Keratinocyte (primary cell): ENCODE measurements around the gene SLC35B2. TPM values are rescaled to one million over a fixed set of nuclear protein-coding genes. Genes with fewer than 3 reads are reported as not detected.

Experiments used
- DNase-seq: peaks from one replicate; pipeline ENCODE4 v3.0.0-alpha.2; 2011; ENCODE audit warnings: low read depth, missing footprints, low spot score
- FAIRE-seq: peaks from 2 replicates; lab custom pipeline; 2011; peaks lifted over from hg19 to GRCh38; lab: Jason Lieb, UNC
- H2AFZ ChIP-seq: 2 replicates; pipeline ENCODE4 v1.6.0; 2012; ENCODE audit warnings: low read length, control low read depth, inconsistent platforms; ENCODE audit not compliant: control insufficient read depth
- H3K27ac ChIP-seq: 2 replicates; pipeline ENCODE4 v1.5.1; 2011; ENCODE audit warnings: low read length; ENCODE audit not compliant: control insufficient read depth, insufficient read depth
- H3K27me3 ChIP-seq: 3 replicates; pipeline ENCODE4 v1.6.0; 2011; ENCODE audit warnings: low read length; ENCODE audit not compliant: control insufficient read depth, insufficient read depth; ENCODE audit errors: extremely low read depth
- H3K36me3 ChIP-seq, 2 experiments: 2 replicates in 1 of 2; 3 replicates in 1 of 2; pipeline ENCODE4 v1.5.1; 2011; ENCODE audit warnings: low read length in 2 of 2, mild to moderate bottlenecking in 1 of 2; ENCODE audit not compliant: control insufficient read depth in 2 of 2, insufficient read depth in 2 of 2; ENCODE audit errors: extremely low read depth in 1 of 2
- H3K4me1 ChIP-seq: 3 replicates; pipeline ENCODE4 v1.5.1; 2011; ENCODE audit warnings: low read length; ENCODE audit not compliant: control insufficient read depth, insufficient read depth; ENCODE audit errors: extremely low read depth
- H3K4me2 ChIP-seq: 3 replicates; pipeline ENCODE4 v1.6.0; 2011; ENCODE audit warnings: low read depth, low read length; ENCODE audit not compliant: control insufficient read depth, insufficient read depth; ENCODE audit errors: extremely low read depth
- H3K4me3 ChIP-seq, 3 experiments: fragments of 200-600 bp in 1 of 3; sonication (generic) in 1 of 3; 2 replicates in 2 of 3; 3 replicates in 1 of 3; pipeline ENCODE4 v1.5.1; 2011 to 2016; ENCODE audit warnings: low read length in 3 of 3, mild to moderate bottlenecking in 3 of 3, control low read depth in 2 of 3, inconsistent platforms in 1 of 3, low read depth in 1 of 3, mixed read lengths in 1 of 3, mixed run types in 1 of 3, moderate library complexity in 1 of 3; ENCODE audit not compliant: control insufficient read depth in 2 of 3, insufficient read depth in 2 of 3; ENCODE audit errors: extremely low read depth in 1 of 3
- H3K79me2 ChIP-seq: 2 replicates; pipeline ENCODE4 v1.6.0; 2012; ENCODE audit warnings: low read length; ENCODE audit not compliant: control insufficient read depth, insufficient read depth
- H3K9ac ChIP-seq: 3 replicates; pipeline ENCODE4 v1.6.0; 2011; ENCODE audit warnings: low read length; ENCODE audit not compliant: control insufficient read depth, insufficient read depth; ENCODE audit errors: extremely low read depth
- H3K9me1 ChIP-seq: 3 replicates; pipeline ENCODE4 v1.6.0; 2011; ENCODE audit warnings: low read length; ENCODE audit not compliant: control insufficient read depth, insufficient read depth; ENCODE audit errors: extremely low read depth
- H3K9me3 ChIP-seq: 2 replicates; pipeline ENCODE4 v1.5.1; 2012; ENCODE audit warnings: low read depth, low read length; ENCODE audit not compliant: control insufficient read depth
- H4K20me1 ChIP-seq: 3 replicates; pipeline ENCODE4 v1.6.0; 2011; ENCODE audit warnings: low read length; ENCODE audit not compliant: control insufficient read depth, insufficient read depth; ENCODE audit errors: extremely low read depth
- EZH2 ChIP-seq: IDR thresholded peaks from one replicate; pipeline ENCODE4 v1.6.1; 2012; ENCODE audit warnings: inconsistent platforms, mild to moderate bottlenecking, low read length, moderate library complexity
- dilution Hi-C: fragments of 300-500 bp; cut with MboI; formaldehyde crosslinking; loops from one replicate; pipeline ENCODE4 v1.7.0; 2020; ENCODE audit warnings: low sequenced_read_pairs; ENCODE audit not compliant: extremely low pct_ligation_motif_present
- polyA plus RNA-seq, 5 experiments: library from polyadenylated mRNA; depleted of rRNA in 3 of 5; stranded (reverse) in 3 of 5; stranded (forward) in 1 of 5; unstranded in 1 of 5; fragments of >200 nt; gene quantifications; 1 replicate in 1 of 5; 2 replicates in 3 of 5; 3 replicates in 1 of 5; pipeline versions ENCODE4 v1.2.1 to v1.2.3, GENCODE V29; 2011 to 2012; ENCODE audit warnings: missing spikeins in 2 of 5, low read depth in 1 of 5, low replicate concordance in 1 of 5
- TF ChIP-seq, protein P1 (sequence below), 3 experiments: IDR thresholded peaks in 1 of 3; conservative IDR thresholded peaks in 1 of 3; optimal IDR thresholded peaks in 1 of 3; 2 replicates in 2 of 3; 3 replicates in 1 of 3; pipeline versions ENCODE3 to v1.5.1; 2011; ENCODE audit warnings: low read length in 3 of 3, mild to moderate bottlenecking in 3 of 3, moderate library complexity in 2 of 3, control low read depth in 1 of 3, inconsistent platforms in 1 of 3; ENCODE audit not compliant: insufficient read depth in 2 of 3; ENCODE audit errors: extremely low read depth in 1 of 3

The SLC35B2 gene
- polyA plus RNA-seq, 1 donor (not counting 4 experiments of a cell fraction or from before 2014, with no cell fraction given) = 69.9 TPM

DNA sequence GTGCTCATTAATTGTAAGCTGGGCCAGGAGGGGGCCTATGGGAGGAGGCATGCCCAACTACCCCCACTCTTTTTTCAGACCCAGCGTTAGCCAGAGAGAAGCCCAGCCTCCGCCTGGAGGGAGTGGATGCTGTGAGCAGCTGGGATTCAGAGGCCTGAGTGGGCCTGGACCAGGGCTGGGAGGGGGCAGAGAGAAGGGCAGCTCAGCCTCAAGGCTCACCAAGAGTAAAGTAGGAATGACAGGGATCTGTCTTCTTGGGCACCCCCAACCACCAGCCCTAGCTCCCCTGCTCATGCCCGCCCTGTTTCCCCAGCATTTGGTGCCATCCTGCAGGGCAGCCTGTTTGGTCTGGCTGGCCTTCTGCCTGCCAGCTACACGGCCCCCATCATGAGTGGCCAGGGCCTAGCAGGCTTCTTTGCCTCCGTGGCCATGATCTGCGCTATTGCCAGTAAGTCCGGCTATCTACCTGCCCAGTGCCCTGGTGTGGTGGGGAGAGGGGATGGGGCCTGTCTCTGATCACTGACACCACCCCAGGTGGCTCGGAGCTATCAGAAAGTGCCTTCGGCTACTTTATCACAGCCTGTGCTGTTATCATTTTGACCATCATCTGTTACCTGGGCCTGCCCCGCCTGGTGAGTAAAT lies 27.2 kb downstream of the SLC35B2 start:
- Histone ChIP-seq H3K27me3 (no peaks in the 10 kb centered on the region), H3K36me3 (peaks cover 14 to 29% of the 10 kb centered on the region in 2 experiments), H3K4me3 (no peak overlapping the region), H3K27ac (no peak overlapping the region), H3K79me2 (peaks cover 9% of the 10 kb centered on the region), H3K9me1 (no peaks in the 10 kb centered on the region), H4K20me1 (no peaks in the 10 kb centered on the region), H2AFZ (no peak overlapping the region), H3K4me2 (no peak overlapping the region), H3K9ac (no peak overlapping the region), H3K4me1 (peaks cover 35% of the 10 kb centered on the region), H3K9me3 (no peaks in the 10 kb centered on the region)
- no peak for FAIRE-seq
- TF ChIP-seq, protein P1, sequence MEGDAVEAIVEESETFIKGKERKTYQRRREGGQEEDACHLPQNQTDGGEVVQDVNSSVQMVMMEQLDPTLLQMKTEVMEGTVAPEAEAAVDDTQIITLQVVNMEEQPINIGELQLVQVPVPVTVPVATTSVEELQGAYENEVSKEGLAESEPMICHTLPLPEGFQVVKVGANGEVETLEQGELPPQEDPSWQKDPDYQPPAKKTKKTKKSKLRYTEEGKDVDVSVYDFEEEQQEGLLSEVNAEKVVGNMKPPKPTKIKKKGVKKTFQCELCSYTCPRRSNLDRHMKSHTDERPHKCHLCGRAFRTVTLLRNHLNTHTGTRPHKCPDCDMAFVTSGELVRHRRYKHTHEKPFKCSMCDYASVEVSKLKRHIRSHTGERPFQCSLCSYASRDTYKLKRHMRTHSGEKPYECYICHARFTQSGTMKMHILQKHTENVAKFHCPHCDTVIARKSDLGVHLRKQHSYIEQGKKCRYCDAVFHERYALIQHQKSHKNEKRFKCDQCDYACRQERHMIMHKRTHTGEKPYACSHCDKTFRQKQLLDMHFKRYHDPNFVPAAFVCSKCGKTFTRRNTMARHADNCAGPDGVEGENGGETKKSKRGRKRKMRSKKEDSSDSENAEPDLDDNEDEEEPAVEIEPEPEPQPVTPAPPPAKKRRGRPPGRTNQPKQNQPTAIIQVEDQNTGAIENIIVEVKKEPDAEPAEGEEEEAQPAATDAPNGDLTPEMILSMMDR (optimal IDR thresholded peaks at IDR 0.05 in 1 of 3, IDR thresholded peaks at IDR 0.05 in 1 of 3, conservative IDR thresholded peaks at IDR 0.05 in 1 of 3; ENCODE audit: extremely low read depth in 1 of 3, insufficient read depth in 2 of 3, low read length in 3 of 3) = no peak
- no peak for TF ChIP-seq EZH2
- dilution Hi-C loops = no loop called here
- no peak for DNase-seq

DNA sequence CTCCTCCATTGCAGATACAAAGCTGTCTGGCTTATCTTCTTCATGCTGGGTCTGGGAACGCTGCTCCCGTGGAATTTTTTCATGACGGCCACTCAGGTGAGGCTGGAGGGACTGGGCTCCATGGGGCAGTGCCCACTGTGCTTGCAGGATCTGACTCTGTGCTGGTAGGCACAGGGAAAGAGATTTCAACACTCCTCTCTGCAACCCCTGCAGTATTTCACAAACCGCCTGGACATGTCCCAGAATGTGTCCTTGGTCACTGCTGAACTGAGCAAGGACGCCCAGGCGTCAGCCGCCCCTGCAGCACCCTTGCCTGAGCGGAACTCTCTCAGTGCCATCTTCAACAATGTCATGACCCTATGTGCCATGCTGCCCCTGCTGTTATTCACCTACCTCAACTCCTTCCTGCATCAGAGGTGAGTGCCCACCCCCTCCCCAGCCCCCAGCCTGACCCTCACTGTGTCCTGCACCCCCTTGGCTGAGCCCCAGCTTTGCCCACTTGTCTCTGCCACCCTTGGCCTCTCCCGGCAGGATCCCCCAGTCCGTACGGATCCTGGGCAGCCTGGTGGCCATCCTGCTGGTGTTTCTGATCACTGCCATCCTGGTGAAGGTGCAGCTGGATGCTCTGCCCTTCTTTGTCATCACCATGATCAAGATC lies 27.8 kb downstream of the SLC35B2 start:
- dilution Hi-C loops = no loop called here
- Histone ChIP-seq H3K79me2 (peaks cover 16% of the 10 kb centered on the region), H3K36me3 (peaks cover 14 to 29% of the 10 kb centered on the region in 2 experiments), H3K9ac (no peak overlapping the region), H3K27me3 (no peaks in the 10 kb centered on the region), H4K20me1 (no peaks in the 10 kb centered on the region), H3K27ac (no peak overlapping the region), H3K4me1 (peaks cover 35% of the 10 kb centered on the region), H3K4me2 (no peak overlapping the region), H3K9me1 (no peaks in the 10 kb centered on the region), H2AFZ (no peak overlapping the region), H3K9me3 (no peaks in the 10 kb centered on the region), H3K4me3 (no peak overlapping the region)
- no peak for TF ChIP-seq EZH2
- TF ChIP-seq, protein P1 (optimal IDR thresholded peaks at IDR 0.05 in 1 of 3, IDR thresholded peaks at IDR 0.05 in 1 of 3, conservative IDR thresholded peaks at IDR 0.05 in 1 of 3; ENCODE audit: extremely low read depth in 1 of 3, insufficient read depth in 2 of 3, low read length in 3 of 3) = no peak
- FAIRE-seq (no peak), DNase-seq (no peak)
